RWPE2 (cell line): Measurements from ENCODE around the gene CASKIN2.
A peak's percentile ranks its signal among the peaks of the same experiment; 100 is the strongest.

Experiments
- ATAC-seq: fragments of 200-7000 bp; cut with Tn5 transposase; 3 replicates; pipeline ENCODE4 v1.9.1; 2021; ENCODE audit warnings: low read depth
- DNase-seq: peaks from one replicate; pipeline ENCODE4 v3.0.0-alpha.2; 2020; ENCODE audit warnings: low spot score
- H3K27ac ChIP-seq: fragments of 450-650 bp; 2 replicates; pipeline ENCODE4 v1.5.1; 2017; ENCODE audit warnings: mild to moderate bottlenecking; ENCODE audit not compliant: poor library complexity, severe bottlenecking
- H3K27me3 ChIP-seq: fragments of 250-450 bp; sonication (Bioruptor Pico); 2 replicates; pipeline ENCODE4 v1.5.1; 2021; ENCODE audit warnings: mild to moderate bottlenecking, moderate library complexity; ENCODE audit not compliant: insufficient read depth, poor library complexity, severe bottlenecking
- H3K36me3 ChIP-seq: fragments of 250-450 bp; sonication (Bioruptor Pico); 2 replicates; pipeline ENCODE4 v1.5.1; 2020; ENCODE audit warnings: low read depth, mild to moderate bottlenecking, moderate library complexity
- H3K4me1 ChIP-seq: fragments of 250-450 bp; sonication (Bioruptor Pico); 2 replicates; pipeline ENCODE4 v1.5.1; 2021; ENCODE audit warnings: mild to moderate bottlenecking, moderate library complexity; ENCODE audit not compliant: insufficient read depth, poor library complexity, severe bottlenecking
- H3K4me3 ChIP-seq: fragments of 250-450 bp; sonication (Bioruptor Pico); 2 replicates; pipeline ENCODE4 v1.5.1; 2021; ENCODE audit warnings: mild to moderate bottlenecking, moderate library complexity; ENCODE audit not compliant: severe bottlenecking
- H3K9me3 ChIP-seq: fragments of 250-450 bp; sonication (Bioruptor Pico); 2 replicates; pipeline ENCODE4 v1.5.1; 2021; ENCODE audit warnings: mild to moderate bottlenecking, moderate library complexity; ENCODE audit not compliant: severe bottlenecking
- CTCF ChIP-seq: fragments of 450-650 bp; IDR thresholded peaks from one replicate; pipeline ENCODE4 v1.5.1; 2017; ENCODE audit warnings: mild to moderate bottlenecking, moderate library complexity; ENCODE audit not compliant: poor library complexity, severe bottlenecking

CASKIN2 gene

GRCh38 chr17:75518983-75519537, 3.7 kb upstream of the CASKIN2 start:
- no peak for ATAC-seq
- H3K27ac ChIP-seq = no peak overlapping the region

GRCh38 chr17:75518201-75518600, 2.9 kb upstream of the CASKIN2 start:
- no peak overlapping the region for H3K27ac ChIP-seq
- no peak for DNase-seq
- peaks cover 42% of the 10 kb centered on the region for H3K36me3 ChIP-seq
- H3K27me3 ChIP-seq = no peaks in the 10 kb centered on the region
- H3K4me3 ChIP-seq = no peak overlapping the region
- no peaks in the 10 kb centered on the region for H3K9me3 ChIP-seq
- no peak for ATAC-seq
- H3K4me1 ChIP-seq = peaks cover 6% of the 10 kb centered on the region
- no peak for TF ChIP-seq CTCF

More at GRCh38 chr17:75518983-75519537, 3.7 kb upstream of the CASKIN2 start:
- H3K9me3 ChIP-seq = no peaks in the 10 kb centered on the region
- no peak for TF ChIP-seq CTCF
- H3K4me1 ChIP-seq = peaks cover 1% of the 10 kb centered on the region
- H3K36me3 ChIP-seq = peaks cover 42% of the 10 kb centered on the region
- no peak overlapping the region for H3K4me3 ChIP-seq
- no peaks in the 10 kb centered on the region for H3K27me3 ChIP-seq
- DNase-seq = no peak

GRCh38 chr17:75517297-75517865, 2.0 kb upstream of the CASKIN2 start:
- ATAC-seq (no peak), DNase-seq (peak; percentile 62)
- no peak for TF ChIP-seq CTCF
- no peaks in the 10 kb centered on the region for H3K9me3 ChIP-seq
- H3K36me3 ChIP-seq = peaks cover 47% of the 10 kb centered on the region
- no peaks in the 10 kb centered on the region for H3K27me3 ChIP-seq
- H3K4me3 ChIP-seq = peak overlapping the region; percentile 98
- H3K4me1 ChIP-seq = peaks cover 6% of the 10 kb centered on the region
- H3K27ac ChIP-seq = no peak overlapping the region

GRCh38 chr17:75516619-75517296, 1.4 kb upstream of the CASKIN2 start:
- Histone ChIP-seq H3K27ac (peak overlapping the region; percentile 73), H3K27me3 (no peaks in the 10 kb centered on the region), H3K36me3 (peaks cover 50% of the 10 kb centered on the region), H3K9me3 (no peaks in the 10 kb centered on the region), H3K4me1 (peaks cover 6% of the 10 kb centered on the region), H3K4me3 (peak overlapping the region; percentile 98)
- ATAC-seq = no peak
- no peak for TF ChIP-seq CTCF
- DNase-seq = peak; percentile 64

- peak; percentile 25 for TF ChIP-seq CTCF
- Histone ChIP-seq H3K4me3 (peak within 1 kb of the TSS; percentile 98), H3K27ac (peak within 1 kb of the TSS; percentile 73), H3K9me3 (no peaks in the 10 kb centered on the region), H3K36me3 (peaks cover 52% of the 10 kb centered on the region), H3K4me1 (peaks cover 6% of the 10 kb centered on the region), H3K27me3 (no peaks in the 10 kb centered on the region)
- peak; percentile 77 for ATAC-seq
- DNase-seq = peak; percentile 94
These were observed 900 bp upstream of the CASKIN2 start, which contains the start of gene TSEN54 for GRCh38 chr17:75516255-75516618. Gene TSEN54, plus strand, starts transcription at chr17:75516528. Its CDS starts 33 bp downstream, at chr17:75516561.
